ENCODE measurements around the gene HRH2.
"Not testable (repeated sequence)": the region's sequence is repeated elsewhere in the genome, so short reads cannot be mapped to it uniquely, and the experiment has no call there.

HRH2 gene

DNA sequence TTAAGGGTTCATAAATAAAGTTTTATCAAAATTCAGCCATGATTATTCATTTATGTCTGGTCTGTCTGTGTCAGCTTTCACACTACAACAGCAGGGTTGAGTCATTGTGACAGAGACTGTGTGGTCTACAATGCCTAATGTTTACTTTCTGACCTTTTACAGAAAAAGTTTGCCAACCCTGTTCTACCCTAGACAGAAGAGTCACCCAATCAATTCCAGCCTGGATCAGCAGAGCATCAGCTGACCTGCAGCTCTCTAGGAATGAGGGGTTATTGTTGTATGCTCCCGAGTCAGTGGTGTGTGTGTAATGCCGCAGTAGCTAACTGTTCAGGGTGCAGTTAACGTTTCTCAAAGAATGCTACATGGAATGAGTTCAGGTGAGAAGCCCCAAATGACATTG, 87.3 kb downstream of the HRH2 start:
- no peak for DNase-seq

DNA sequence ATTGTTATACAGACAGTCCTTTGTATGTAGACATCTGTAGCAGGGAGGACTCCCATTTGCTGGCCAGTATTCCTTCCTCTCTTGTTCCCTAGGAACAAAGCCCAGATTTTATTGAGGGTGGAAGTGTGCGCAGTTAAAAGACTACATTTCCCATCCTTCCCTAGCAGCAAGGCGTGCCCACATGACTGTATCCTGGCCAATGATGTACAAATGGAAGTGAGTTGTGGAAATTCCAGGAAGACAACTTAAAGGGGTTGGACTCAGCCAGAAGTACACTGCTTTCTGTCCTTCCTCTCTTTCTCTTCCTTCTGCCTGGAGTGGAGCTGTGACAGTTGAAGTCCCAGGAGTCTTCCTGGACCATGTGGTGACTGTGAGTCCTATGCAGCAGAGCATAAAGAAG, 89.0 kb downstream of the HRH2 start:
- DNase-seq, result peak; percentile 2 to 22

DNA sequence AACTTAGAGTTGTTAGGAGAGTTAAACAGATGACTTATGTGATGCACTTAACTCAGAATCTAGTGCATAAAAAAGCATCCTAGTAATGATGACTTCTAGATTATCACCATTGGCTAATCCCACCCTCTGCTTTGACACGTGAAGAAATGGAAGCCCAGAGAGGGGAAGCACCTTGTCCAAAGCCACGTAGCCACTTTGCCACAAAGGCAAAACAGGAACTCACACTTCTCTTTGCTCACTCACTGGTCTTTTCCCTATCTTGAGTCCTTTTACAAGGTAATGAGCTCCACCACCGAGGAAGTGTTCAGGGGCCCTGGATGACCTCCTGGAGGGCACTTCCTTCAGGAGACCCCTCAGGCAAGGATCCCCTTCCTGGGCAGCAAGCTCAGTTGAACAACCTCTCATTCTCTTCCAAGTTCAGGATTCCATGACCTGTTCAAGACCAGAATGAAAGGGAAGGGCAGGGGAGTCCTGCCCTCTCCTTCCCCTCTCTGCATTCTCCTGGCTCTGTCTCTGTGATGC, 89.7 kb downstream of the HRH2 start:
- no peak for DNase-seq

DNA sequence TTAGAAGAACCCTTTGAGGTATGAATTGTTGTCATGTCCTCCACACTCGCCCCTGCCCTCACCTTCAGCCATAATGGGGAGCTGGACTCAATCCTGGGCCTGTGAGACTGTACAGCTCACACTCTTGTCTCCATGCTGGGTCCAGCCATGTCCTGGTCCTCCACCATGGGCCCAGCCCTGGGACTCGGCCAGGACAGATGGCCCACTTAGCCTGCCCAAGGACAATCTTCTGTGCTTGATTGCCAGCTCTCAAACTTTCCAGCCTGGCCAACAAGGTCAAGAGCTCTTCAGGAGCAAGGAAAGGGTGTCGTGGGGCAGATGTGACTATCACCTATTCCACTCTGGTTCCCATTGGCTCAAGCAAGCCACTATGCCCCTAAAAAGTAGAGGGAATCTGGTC, 90.8 kb downstream of the HRH2 start:
- no peak for DNase-seq

DNA sequence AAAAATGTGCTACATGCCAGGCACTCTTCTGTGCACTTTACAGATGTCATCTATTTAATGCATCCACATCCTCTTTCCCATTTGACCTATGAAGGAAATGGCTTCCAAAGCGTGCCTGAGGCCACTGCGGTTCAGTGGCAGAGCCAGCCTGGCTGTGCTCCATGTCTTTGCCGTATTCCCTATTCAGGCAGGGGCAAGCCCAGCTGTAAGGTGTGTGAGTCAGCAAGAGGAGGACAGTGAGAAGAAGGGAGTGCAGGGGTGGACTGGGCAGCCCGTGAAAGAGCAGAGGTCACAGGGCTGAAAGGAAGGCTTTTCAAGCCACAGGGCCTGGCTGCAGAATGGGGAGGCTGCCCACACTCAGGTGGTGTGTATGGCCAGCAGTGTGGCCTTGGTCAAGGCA, 91.7 kb downstream of the HRH2 start:
- DNase-seq, result no peak

DNA sequence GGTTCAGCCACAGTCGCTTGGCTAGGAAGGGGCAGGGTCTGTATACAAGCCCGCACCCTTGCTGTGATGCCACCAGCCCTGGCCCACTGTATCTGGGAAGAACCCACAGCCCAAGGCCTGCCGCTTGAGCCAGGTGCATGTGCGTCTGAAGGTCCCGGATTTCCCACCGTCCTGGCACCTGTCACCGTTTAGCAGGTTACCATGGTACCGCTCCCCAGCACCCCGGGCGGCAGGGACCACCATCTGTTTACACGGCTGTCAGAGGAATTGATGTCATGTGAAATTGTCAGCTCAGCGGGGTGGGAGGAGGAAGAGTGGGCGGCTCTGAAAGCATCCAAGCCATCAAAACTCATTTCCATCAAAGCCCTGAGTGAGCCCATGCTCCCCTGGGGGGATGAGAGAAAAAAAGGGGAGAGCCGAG, 92.7 kb downstream of the HRH2 start:
- peak; percentile 93 to 95 for DNase-seq

DNA sequence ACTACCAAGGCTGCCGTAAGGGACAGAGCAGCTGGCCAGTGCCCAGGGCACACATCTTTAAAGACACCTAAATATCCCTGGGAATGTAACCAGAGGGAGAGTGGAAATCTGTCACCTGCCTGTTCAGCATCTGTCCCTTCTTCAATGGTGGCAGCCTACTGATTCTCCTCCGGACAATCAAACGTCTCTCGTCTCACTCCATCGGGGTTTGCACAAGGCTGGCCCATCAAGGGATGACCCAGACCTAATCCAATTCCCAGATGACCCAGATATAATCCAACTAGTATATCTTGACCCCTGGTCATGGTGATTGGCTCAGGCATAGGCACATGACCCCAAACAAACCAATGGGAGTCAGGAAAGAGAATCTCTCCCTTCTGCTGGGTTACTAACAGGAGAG, 93.5 kb downstream of the HRH2 start:
- peak; percentile 32 to 81 for DNase-seq

DNA sequence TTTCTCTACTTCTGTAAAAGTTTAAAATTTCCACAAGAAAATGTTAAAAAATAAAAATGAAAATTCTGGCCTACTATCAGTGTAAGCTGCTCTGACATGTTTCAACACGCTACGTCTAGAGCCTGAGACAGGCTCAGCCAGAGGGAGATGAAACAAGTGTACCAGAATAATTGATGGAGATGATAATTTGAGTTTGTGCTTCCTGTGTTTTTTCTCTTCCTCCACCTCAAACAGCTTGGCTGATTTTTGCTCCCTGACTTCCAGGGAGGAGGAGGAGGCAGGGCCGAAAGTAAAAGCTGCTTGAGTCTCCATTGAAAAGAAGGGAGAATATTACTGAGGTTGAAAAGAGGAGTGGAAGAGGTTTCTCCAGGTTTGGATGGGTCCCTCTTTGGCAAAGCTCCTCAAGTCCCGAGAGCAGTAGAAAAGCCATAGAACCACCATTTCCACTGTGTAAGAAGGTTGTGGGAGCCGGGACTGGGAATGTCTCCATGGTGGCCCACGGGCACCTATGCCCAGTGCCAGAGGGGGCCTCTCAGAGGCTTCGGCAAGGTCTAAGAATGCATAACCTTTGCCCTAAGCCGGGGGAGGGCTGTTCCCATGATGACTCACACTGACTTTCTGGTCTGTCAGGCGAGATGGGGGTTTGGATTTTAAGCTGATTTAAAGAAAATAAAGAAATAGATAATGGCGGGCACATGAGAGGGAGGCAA, 95.1 kb downstream of the HRH2 start:
- DNase-seq, result no peak

DNA sequence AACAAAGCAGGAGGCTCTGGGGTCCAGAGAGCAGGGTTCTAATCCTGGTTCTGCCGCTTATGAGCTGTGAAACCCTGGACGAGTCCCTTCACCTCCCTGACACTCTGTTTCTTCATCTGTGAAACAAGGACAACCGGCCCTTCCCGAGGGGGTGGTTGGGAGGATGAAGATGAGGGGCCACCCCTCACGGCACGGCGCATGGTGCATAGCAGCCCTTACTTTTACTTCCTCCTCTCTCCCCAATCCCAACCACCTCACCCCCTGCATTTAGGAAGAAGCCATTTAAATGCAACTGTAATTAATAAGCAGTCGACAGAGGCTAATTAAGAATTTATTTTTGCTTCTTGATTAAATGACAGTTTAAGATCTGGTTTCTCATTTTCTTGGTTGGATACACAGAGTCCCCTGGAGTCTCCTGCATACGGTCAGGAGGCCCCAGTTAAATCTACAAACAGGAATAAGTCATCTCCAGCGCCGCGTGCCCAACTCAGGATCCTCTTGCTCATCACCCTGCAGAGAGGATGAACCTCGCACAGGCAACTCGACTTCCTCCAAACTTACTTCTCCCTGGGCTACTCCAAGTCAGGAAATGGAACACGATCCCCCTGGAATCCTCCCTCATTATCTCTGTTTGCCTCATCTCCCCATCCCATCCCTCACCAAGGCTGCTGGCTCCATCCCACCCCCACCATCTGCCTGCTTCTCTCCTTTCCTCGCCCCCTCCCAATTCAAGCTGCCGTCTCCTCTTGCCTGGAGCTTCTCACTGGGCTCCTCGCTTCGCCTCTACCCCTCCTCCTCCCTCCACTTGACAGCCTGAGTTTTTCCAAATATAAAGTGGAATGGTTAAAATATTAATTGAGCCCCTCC, 95.9 kb downstream of the HRH2 start:
- peak; percentile 78 to 82 for DNase-seq

DNA sequence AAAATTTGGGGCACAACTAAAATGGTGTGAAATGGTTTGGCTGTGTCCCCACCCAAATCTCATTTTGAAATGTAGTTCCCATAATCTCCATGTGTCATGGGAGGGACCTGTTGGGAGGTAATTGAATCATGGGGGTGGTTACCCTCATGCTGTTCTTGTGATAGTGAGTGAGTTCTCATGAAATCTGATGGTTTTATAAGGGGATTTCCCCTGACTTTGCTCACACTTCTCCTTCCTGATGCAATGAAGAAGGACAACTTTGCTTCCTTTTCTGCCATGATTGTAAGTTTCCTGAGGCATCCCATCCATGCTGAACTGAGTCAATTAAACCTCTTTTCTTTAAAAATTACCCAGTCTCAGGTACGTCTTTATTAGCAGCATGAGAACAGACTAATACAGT, 102.1 kb downstream of the HRH2 start:
- not testable (repeated sequence) for DNase-seq
